Measurements from ENCODE around the gene ZNF316.

Gene ZNF316

DNA sequence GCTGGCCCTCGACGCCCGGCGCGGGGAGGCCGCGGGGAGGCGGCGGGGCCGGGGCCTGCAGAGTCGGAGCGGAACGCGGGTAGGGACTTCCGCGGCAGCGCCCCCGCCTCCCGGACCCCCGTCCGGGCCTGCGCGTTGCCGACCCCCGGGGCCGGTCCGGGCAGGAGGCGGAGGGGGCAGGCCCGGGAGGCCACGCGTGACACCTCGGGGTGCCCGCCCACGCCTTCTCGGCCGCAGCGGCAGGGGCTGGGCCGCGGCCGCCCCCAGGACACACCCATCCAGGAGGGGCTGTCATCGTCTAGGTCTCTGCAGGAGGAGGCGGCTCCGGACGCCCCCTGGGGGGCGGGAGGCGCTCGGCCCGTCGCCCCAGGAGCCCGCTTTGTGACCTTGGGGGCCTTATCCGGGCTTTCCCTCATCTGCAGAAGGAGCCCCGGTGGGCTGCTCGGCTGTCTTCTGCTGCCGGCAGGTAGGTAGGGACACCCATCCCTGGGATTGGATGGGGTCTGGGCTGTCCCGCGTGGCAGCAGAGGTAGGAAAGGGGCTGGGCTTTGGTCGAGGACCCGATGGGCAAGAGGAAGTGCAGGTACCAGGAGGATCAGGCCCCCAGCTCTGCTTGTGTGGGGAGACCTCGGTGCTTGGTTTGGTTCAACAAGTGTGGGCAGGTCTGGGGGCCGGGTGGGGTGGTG, 569 bp downstream of the ZNF316 start:
- H3K36me3 Mint-ChIP-seq (ENCODE audit: low read depth), result peaks cover 38% of the 10 kb centered on the region
- peaks cover 6% of the 10 kb centered on the region for H3K27me3 Mint-ChIP-seq (ENCODE audit: low read depth, poor library complexity)
- peak; percentile 66 for DNase-seq
- H3K4me1 Mint-ChIP-seq, result peaks cover 36% of the 10 kb centered on the region
- TF ChIP-seq, protein P1, sequence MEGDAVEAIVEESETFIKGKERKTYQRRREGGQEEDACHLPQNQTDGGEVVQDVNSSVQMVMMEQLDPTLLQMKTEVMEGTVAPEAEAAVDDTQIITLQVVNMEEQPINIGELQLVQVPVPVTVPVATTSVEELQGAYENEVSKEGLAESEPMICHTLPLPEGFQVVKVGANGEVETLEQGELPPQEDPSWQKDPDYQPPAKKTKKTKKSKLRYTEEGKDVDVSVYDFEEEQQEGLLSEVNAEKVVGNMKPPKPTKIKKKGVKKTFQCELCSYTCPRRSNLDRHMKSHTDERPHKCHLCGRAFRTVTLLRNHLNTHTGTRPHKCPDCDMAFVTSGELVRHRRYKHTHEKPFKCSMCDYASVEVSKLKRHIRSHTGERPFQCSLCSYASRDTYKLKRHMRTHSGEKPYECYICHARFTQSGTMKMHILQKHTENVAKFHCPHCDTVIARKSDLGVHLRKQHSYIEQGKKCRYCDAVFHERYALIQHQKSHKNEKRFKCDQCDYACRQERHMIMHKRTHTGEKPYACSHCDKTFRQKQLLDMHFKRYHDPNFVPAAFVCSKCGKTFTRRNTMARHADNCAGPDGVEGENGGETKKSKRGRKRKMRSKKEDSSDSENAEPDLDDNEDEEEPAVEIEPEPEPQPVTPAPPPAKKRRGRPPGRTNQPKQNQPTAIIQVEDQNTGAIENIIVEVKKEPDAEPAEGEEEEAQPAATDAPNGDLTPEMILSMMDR (IDR thresholded peaks at IDR 0.05), result peak; percentile 37
- H3K4me3 Mint-ChIP-seq, result peak overlapping the region; percentile 85
- H3K27ac Mint-ChIP-seq, result peak overlapping the region; percentile 69
- H3K9me3 Mint-ChIP-seq, result peaks cover 4% of the 10 kb centered on the region

DNA sequence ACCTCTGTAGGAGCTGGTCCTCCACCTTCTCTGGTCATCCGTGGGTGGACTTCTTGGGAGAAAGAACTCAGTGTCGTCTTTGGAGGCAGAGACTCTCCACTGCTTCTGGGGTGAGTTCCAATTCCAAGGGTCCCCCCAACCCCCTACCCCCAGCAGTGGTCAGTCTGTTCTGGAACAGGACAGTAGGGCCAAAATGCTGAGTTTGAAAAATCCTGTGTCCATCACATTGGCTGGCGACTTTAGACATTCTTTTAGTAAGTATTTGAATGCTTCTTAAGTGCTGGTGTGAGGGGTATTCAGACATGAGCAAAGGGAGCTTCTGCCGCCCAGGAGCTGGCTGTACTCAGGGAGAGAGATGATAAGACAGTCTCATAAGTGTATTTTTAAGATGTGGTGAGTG, 1.9 kb downstream of the ZNF316 start:
- Mint-ChIP-seq H3K27ac (no peak overlapping the region), H3K4me3 (peak overlapping the region; percentile 85), H3K4me1 (peaks cover 36% of the 10 kb centered on the region), H3K36me3 (ENCODE audit: low read depth) (peaks cover 43% of the 10 kb centered on the region), H3K27me3 (ENCODE audit: low read depth, poor library complexity) (peaks cover under 1% of the 10 kb centered on the region), H3K9me3 (peaks cover 4% of the 10 kb centered on the region)
- DNase-seq, result no peak
- TF ChIP-seq, protein P1 (IDR thresholded peaks at IDR 0.05), result no peak

DNA sequence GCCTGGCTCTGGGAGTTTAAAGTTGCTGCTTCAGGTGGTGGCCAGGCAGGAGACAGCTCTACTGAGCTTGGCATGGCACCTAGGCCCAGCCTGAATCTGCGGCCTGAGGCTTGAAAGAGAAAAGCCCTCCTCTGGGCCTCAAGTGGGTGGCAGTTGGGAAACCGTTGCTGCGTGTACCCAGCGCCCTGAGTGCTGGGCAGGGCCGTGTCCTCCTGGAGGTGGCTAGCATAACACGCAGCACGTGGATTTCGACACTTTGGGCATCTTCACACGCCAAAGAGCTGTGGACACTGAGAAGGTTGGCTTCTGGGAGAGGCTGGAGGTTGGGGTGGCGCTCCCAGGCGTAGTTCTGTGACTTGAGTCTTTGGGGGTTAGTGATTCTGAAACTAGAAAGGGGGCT, 2.5 kb downstream of the ZNF316 start:
- H3K36me3 Mint-ChIP-seq (ENCODE audit: low read depth), result peaks cover 49% of the 10 kb centered on the region
- H3K27ac Mint-ChIP-seq, result peak overlapping the region; percentile 81
- H3K4me1 Mint-ChIP-seq, result peaks cover 36% of the 10 kb centered on the region
- H3K4me3 Mint-ChIP-seq, result peak overlapping the region; percentile 54
- TF ChIP-seq, protein P1 (IDR thresholded peaks at IDR 0.05), result no peak
- DNase-seq, result no peak
- no peaks in the 10 kb centered on the region for H3K27me3 Mint-ChIP-seq (ENCODE audit: low read depth, poor library complexity)
- peaks cover 4% of the 10 kb centered on the region for H3K9me3 Mint-ChIP-seq

DNA sequence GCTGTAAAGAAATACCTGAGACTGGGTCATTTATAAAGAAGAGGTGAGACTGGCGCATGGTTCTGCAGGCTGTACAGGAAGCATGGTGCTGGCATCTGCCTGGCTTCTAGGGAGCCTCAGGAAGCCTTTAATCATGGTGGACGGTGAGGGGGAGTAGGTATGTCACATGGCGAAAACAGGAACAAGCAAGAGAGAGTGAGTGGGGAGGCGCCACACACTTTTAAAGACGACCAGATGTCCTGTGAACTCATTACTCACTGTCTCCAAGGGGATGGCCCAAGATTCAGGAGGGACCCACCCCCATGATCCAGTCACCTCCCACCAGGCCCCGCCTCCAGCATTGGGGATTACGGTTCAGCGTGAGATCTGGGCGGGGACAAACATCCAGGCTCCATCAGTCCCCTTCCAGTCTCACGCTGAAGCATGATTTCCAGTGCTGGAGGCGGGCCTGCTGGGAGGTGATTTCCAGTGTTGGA, 3.2 kb downstream of the ZNF316 start:
- TF ChIP-seq, protein P1 (IDR thresholded peaks at IDR 0.05), result no peak
- H3K4me3 Mint-ChIP-seq, result peak overlapping the region; percentile 54
- H3K9me3 Mint-ChIP-seq, result peaks cover 4% of the 10 kb centered on the region
- peaks cover 33% of the 10 kb centered on the region for H3K4me1 Mint-ChIP-seq
- peak; percentile 46 for DNase-seq
- peaks cover 55% of the 10 kb centered on the region for H3K36me3 Mint-ChIP-seq (ENCODE audit: low read depth)
- no peaks in the 10 kb centered on the region for H3K27me3 Mint-ChIP-seq (ENCODE audit: low read depth, poor library complexity)
- H3K27ac Mint-ChIP-seq, result peak overlapping the region; percentile 81

DNA sequence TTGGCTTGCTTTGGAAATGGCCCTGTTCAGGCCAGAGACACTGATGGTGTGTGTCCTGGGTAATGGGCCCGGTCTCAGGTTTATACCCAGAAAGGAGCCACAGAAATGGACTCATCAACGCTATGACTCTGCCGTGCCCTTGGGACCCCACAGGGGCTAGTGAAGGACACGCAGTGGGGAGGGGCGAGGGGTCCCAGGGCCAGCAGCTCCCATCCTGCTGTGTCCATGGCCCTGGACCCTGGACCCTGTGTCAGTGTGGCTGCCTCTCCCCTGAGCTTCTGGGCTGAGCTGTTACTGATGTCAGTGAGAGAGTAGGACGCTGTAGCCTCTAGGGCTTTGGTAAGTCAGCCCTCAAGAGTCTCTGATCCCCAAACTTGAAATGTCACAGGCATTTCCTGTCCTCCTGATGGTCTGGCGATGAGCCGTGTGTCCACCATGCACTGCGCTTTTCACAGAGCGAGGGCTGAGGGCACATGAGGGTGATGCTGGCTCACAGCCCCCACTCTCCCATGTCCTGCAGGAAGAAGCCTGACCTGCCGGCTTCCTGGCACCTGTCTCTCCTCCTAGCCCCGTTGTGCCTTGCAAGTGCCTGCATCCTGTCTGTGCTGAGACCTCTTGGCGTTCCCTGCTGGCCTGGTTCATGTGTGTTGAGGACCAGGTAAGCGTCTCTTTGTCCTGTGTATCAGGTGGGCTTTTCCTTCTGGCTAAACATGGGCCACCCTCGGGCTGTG, 4.4 kb downstream of the ZNF316 start:
- Mint-ChIP-seq H3K36me3 (ENCODE audit: low read depth) (peaks cover 55% of the 10 kb centered on the region), H3K4me3 (no peak overlapping the region), H3K4me1 (peaks cover 34% of the 10 kb centered on the region), H3K27ac (no peak overlapping the region), H3K9me3 (peaks cover 4% of the 10 kb centered on the region), H3K27me3 (ENCODE audit: low read depth, poor library complexity) (no peaks in the 10 kb centered on the region)
- TF ChIP-seq, protein P1 (IDR thresholded peaks at IDR 0.05), result no peak
- no peak for DNase-seq

All from nephron progenitor cell (in vitro differentiated cells).